K562 (cell line): ENCODE measurements around the gene NCAM2. TPM values are rescaled to one million over a fixed set of nuclear protein-coding genes. Genes with fewer than 3 reads are reported as not detected.

Experiments
- ATAC-seq: fragments of 200-7000 bp; cut with Tn5 transposase; 3 replicates; pipeline ENCODE4 v1.9.1; 2020; ENCODE audit warnings: moderate library complexity
- BruUV-seq: library from RNA; stranded (reverse); fragments of 400-500 nt; replicated peaks from 2 replicates; lab custom pipeline; 2021; lab: Mats Ljungman, UMichigan
- CTCF ChIA-PET: fragments of 300-600 bp; formaldehyde crosslinking; extraction: SDS; loops from one replicate; lab custom pipeline; 2021; ENCODE audit warnings: low intra/inter-chr PET ratio; lab: Yijun Ruan, JAX
- POLR2A ChIA-PET: fragments of 300-600, 350-650 bp; sonication (Branson Sonifier 250); formaldehyde crosslinking; extraction: SDS; loops from one replicate; lab custom pipeline; 2021; ENCODE audit warnings: antibody characterized with exemption, inconsistent platforms; lab: Yijun Ruan, JAX
- DNase-seq, 4 experiments: peaks; one replicate each; pipeline versions ENCODE4 v3.0.0 to v3.0.0-alpha.2; 2011 to 2018; ENCODE audit warnings: low spot score in 3 of 4, mixed read lengths in 3 of 4; ENCODE audit errors: extremely low read depth in 1 of 4
- FAIRE-seq: peaks from 2 replicates; lab custom pipeline; 2011; peaks lifted over from hg19 to GRCh38; lab: Jason Lieb, UNC
- H2AFZ ChIP-seq: 2 replicates; pipeline ENCODE4 v1.6.0; 2011; ENCODE audit warnings: low read depth, low read length, control low read depth, inconsistent platforms
- H3K27ac ChIP-seq: fragments of 200-600 bp; 3 replicates; pipeline ENCODE4 v1.8.0; 2011; ENCODE audit warnings: low read depth, mild to moderate bottlenecking, control low read depth, inconsistent platforms, low read length, moderate library complexity, mixed read lengths; ENCODE audit errors: extremely low read depth
- H3K27me3 ChIP-seq, 2 experiments: fragments of 300-600 bp in 1 of 2; 2 replicates in 1 of 2; 3 replicates in 1 of 2; pipeline versions ENCODE4 v1.6.0 to v1.8.0; 2011; ENCODE audit warnings: inconsistent platforms in 2 of 2, low read length in 2 of 2, mild to moderate bottlenecking in 1 of 2, mixed read lengths in 1 of 2, moderate library complexity in 1 of 2; ENCODE audit not compliant: control insufficient read depth in 2 of 2, insufficient read depth in 2 of 2
- H3K36me3 ChIP-seq: fragments of 300-600 bp; 3 replicates; pipeline ENCODE4 v1.8.0; 2011; ENCODE audit warnings: mild to moderate bottlenecking, low read length, inconsistent platforms; ENCODE audit not compliant: control insufficient read depth, insufficient read depth
- H3K4me1 ChIP-seq, 2 experiments: fragments of 200-600 bp in 1 of 2; replicated peaks in 1 of 2; 2 replicates in 1 of 2; 3 replicates in 1 of 2; pipeline versions ENCODE4 v1.5.1 to v1.8.0; 2011; ENCODE audit warnings: inconsistent platforms in 2 of 2, low read length in 2 of 2, mild to moderate bottlenecking in 1 of 2, mixed read lengths in 1 of 2, moderate library complexity in 1 of 2; ENCODE audit not compliant: control insufficient read depth in 2 of 2, insufficient read depth in 2 of 2
- H3K4me2 ChIP-seq: 2 replicates; pipeline ENCODE4 v1.6.1; 2011; ENCODE audit warnings: low read length, control low read depth, inconsistent platforms, mixed read lengths; ENCODE audit not compliant: insufficient read depth
- H3K4me3 ChIP-seq: fragments of 200-600 bp; sonication (generic), shearing (Covaris generic); 2 replicates; pipeline ENCODE4 v1.5.1; 2016; ENCODE audit warnings: control low read depth, inconsistent platforms
- H3K79me2 ChIP-seq: fragments of 200-600 bp; 3 replicates; pipeline ENCODE4 v1.8.0; 2011; ENCODE audit warnings: low read length, inconsistent platforms; ENCODE audit not compliant: control insufficient read depth, insufficient read depth
- H3K9ac ChIP-seq, 2 experiments: 2 replicates each; pipeline versions ENCODE4 v1.6.0 to v1.6.1; 2011; ENCODE audit warnings: low read depth in 2 of 2, low read length in 2 of 2, control low read depth in 1 of 2, inconsistent platforms in 1 of 2, mild to moderate bottlenecking in 1 of 2, mixed read lengths in 1 of 2; ENCODE audit not compliant: insufficient read depth in 1 of 2
- H3K9me1 ChIP-seq: one replicate; pipeline ENCODE4 v1.6.0; 2011; ENCODE audit warnings: inconsistent platforms, mild to moderate bottlenecking, low read length, moderate library complexity; ENCODE audit not compliant: control insufficient read depth, insufficient read depth
- H3K9me3 ChIP-seq: replicated peaks from 2 replicates; pipeline ENCODE4 v1.5.1; 2011; ENCODE audit warnings: low read depth, low read length, inconsistent platforms; ENCODE audit not compliant: control insufficient read depth, insufficient read depth
- H4K20me1 ChIP-seq: replicated peaks from 2 replicates; pipeline ENCODE4 v1.6.1; 2011; ENCODE audit warnings: low read length, inconsistent platforms, mixed read lengths; ENCODE audit not compliant: control insufficient read depth, insufficient read depth
- ATF6 ChIP-seq: sonication (generic); formaldehyde crosslinking; IDR thresholded peaks from 2 replicates; pipeline ENCODE4 v1.4.0; 2020; ENCODE audit warnings: mild to moderate bottlenecking, missing genetic modification reagents
- CBX8 ChIP-seq: fragments of 200-600 bp; sonication (generic); IDR thresholded peaks from 2 replicates; pipeline ENCODE4 v1.6.1; 2012; ENCODE audit warnings: borderline replicate concordance, mixed run types, low read depth, mild to moderate bottlenecking, moderate library complexity, mixed read lengths, low read length, control low read depth, inconsistent platforms; ENCODE audit not compliant: poor library complexity, severe bottlenecking; ENCODE audit errors: extremely low read depth
- FOXJ3 ChIP-seq: sonication (generic); formaldehyde crosslinking; IDR thresholded peaks from 2 replicates; pipeline ENCODE4 v1.4.0; 2020; ENCODE audit warnings: mild to moderate bottlenecking, missing genetic modification reagents
- FOXP4 ChIP-seq: sonication (generic); formaldehyde crosslinking; IDR thresholded peaks from 2 replicates; pipeline ENCODE4 v1.8.0; 2022; ENCODE audit warnings: mild to moderate bottlenecking, missing genetic modification reagents, borderline replicate concordance
- HDAC1 ChIP-seq, 2 experiments: fragments of 450-650 bp; IDR thresholded peaks; 2 replicates each; pipeline ENCODE4 v1.6.1; 2016 to 2017; ENCODE audit warnings: inconsistent platforms in 1 of 2, mild to moderate bottlenecking in 1 of 2, moderate library complexity in 1 of 2
- HEY1 ChIP-seq: fragments of 250-450 bp; sonication (Bioruptor Pico); IDR thresholded peaks from 2 replicates; pipeline ENCODE4 v1.5.0; 2020; ENCODE audit warnings: mild to moderate bottlenecking, moderate library complexity, borderline replicate concordance
- KLF16 ChIP-seq: IDR thresholded peaks from 2 replicates; pipeline ENCODE4 v1.6.1; 2016; ENCODE audit warnings: antibody characterized with exemption
- RBM15 ChIP-seq: fragments of 200-400 bp; formaldehyde crosslinking; IDR thresholded peaks from 2 replicates; pipeline ENCODE4 v1.6.1; 2018; ENCODE audit warnings: mild to moderate bottlenecking, low read length, moderate library complexity; ENCODE audit not compliant: insufficient read depth
- THRAP3 ChIP-seq: fragments of 450-650 bp; IDR thresholded peaks from 2 replicates; pipeline ENCODE4 v1.6.1; 2016; ENCODE audit warnings: mild to moderate bottlenecking, inconsistent platforms, borderline replicate concordance
- ZBTB5 ChIP-seq: fragments of 450-650 bp; IDR thresholded peaks from 2 replicates; pipeline ENCODE4 v1.6.1; 2017; ENCODE audit warnings: antibody characterized with exemption
- ZNF354B ChIP-seq: fragments of 250-450 bp; sonication (Bioruptor Pico); IDR thresholded peaks from 2 replicates; pipeline ENCODE4 v1.4.0; 2020
- ZNF699 ChIP-seq: fragments of 250-450 bp; sonication (Bioruptor Pico); IDR thresholded peaks from 2 replicates; pipeline ENCODE4 v1.8.0; 2021; ENCODE audit warnings: mild to moderate bottlenecking, moderate library complexity; ENCODE audit not compliant: insufficient replicate concordance
- WGBS: fragments of 100-300 bp; shearing (Covaris generic); methylation state at CpG from one replicate; pipeline ENCODE4 v1.1.6; 2016; ENCODE audit warnings: low coverage, mixed read lengths; ENCODE audit not compliant: insufficient coverage; ENCODE audit errors: missing lambda C conversion rate; 5-methylcytosine and 5-hydroxymethylcytosine counted together
- in situ Hi-C: fragments of 300-500 bp; cut with MboI; formaldehyde crosslinking; loops from 4 replicates; pipeline ENCODE4 v1.15.0; 2018; ENCODE audit warnings: inconsistent platforms, mixed read lengths
- intact Hi-C: fragments of 100-400 bp; cut with micrococcal nuclease; formaldehyde crosslinking; loops from 2 replicates; pipeline ENCODE4 v1.14.2; 2022
- polyA plus RNA-seq, 8 experiments: library from polyadenylated mRNA; depleted of rRNA in 4 of 8; stranded (reverse) in 5 of 8; unstranded in 3 of 8; fragments of >200 nt; fragmentation: Nextera tagmentation in 2 of 8; fragmentation: Illumina TruSeq in 1 of 8; extraction: Ambion mirVana in 2 of 8; extraction: Trizol in 1 of 8; gene quantifications; 2 replicates each; pipeline versions ENCODE4 v1.2.1 to v1.2.3, GENCODE V29; 2011 to 2014; ENCODE audit warnings: inconsistent platforms in 1 of 8, missing spikeins in 1 of 8
- total RNA-seq, 7 experiments: library from RNA; depleted of rRNA in 6 of 7; stranded (reverse); fragments of >200 nt in 6 of 7; fragmentation: Illumina TruSeq in 2 of 7; extraction: Trizol in 2 of 7; gene quantifications; 2 replicates each; pipeline versions ENCODE4 v1.2.1 to v1.2.3, GENCODE V29; 2011 to 2021; ENCODE audit warnings: low replicate concordance in 1 of 7
- TF ChIP-seq, protein P1 (sequence below): fragments of 250-450 bp; sonication (Bioruptor Pico); IDR thresholded peaks from 2 replicates; pipeline ENCODE4 v1.8.0; 2021; ENCODE audit warnings: borderline replicate concordance, mild to moderate bottlenecking, moderate library complexity; ENCODE audit not compliant: poor library complexity, severe bottlenecking

NCAM2 gene
- total and polyA plus RNA-seq, 9 of the 15 experiments (the other 6 are each of a cell fraction or from before 2014, with no cell fraction given) = 14.0 to 58.2 (median 27.8) TPM

DNA sequence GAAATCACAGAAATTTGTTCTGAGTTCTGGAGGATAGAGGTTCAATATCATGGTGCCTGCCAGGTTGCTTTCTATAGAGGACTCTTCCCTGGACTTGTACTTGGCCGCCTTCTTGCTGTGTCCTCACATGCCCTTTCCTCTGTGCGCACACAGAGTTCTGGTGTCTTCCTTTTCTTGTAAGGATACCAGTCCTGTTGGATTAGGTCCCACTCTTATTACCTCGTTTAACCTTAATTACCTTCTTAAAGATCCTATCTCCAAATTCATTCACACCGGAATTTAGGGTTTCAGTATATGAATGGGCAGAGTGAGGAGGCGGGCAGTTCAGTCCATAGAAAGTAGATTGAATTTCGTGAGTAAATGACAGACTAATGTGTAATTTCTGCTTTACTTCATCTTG, 413.9 kb downstream of the NCAM2 start:
- 72% methylated on average over 6 of the region's 6 CpGs for WGBS
- POLR2A ChIA-PET = no interaction called here
- no peaks in the 10 kb centered on the region for H3K9me3 ChIP-seq

More for the DNA sequence above, 413.9 kb downstream of the NCAM2 start:
- H2AFZ ChIP-seq = no peak overlapping the region
- no peak overlapping the region for H3K4me3 ChIP-seq
- TF ChIP-seq KLF16 (no peak), ZNF354B (no peak), HEY1 (no peak), THRAP3 (no peak), RBM15 (no peak), CBX8 (no peak), ZBTB5 (no peak), FOXJ3 (CRISPR knock-in tag) (no peak), FOXP4 (CRISPR knock-in tag) (no peak), HDAC1 (IDR thresholded peaks at IDR 0.05) (no peak), ATF6 (no peak), ZNF699 (CRISPR knock-in tag) (no peak)
- TF ChIP-seq, protein P1, sequence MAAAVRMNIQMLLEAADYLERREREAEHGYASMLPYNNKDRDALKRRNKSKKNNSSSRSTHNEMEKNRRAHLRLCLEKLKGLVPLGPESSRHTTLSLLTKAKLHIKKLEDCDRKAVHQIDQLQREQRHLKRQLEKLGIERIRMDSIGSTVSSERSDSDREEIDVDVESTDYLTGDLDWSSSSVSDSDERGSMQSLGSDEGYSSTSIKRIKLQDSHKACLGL (CRISPR knock-in tag) = no peak
- no peaks in the 10 kb centered on the region for H3K4me1 ChIP-seq
- DNase-seq = no peak
- in situ Hi-C loops (no loop called here), intact Hi-C loops (no loop called here)
- no peaks in the 10 kb centered on the region for H3K79me2 ChIP-seq
- no peak overlapping the region for H3K4me2 ChIP-seq
- H4K20me1 ChIP-seq = no peaks in the 10 kb centered on the region
- no peak for ATAC-seq
- no peak overlapping the region for H3K27ac ChIP-seq
- H3K36me3 ChIP-seq = no peaks in the 10 kb centered on the region
- H3K9ac ChIP-seq = no peak overlapping the region
- FAIRE-seq = no peak
- BruUV-seq = no TSS peak
- CTCF ChIA-PET = no interaction called here
- H3K9me1 ChIP-seq = no peaks in the 10 kb centered on the region
- H3K27me3 ChIP-seq = no peaks in the 10 kb centered on the region
